ENCODE measurements around the gene TSSK3. TPM values are rescaled to one million over a fixed set of nuclear protein-coding genes. Genes with fewer than 3 reads are reported as not detected.

The TSSK3 gene
- total and polyA plus RNA-seq, 9 of the 15 experiments (the other 6 are each of a cell fraction or from before 2014, with no cell fraction given) = 0.27 to 2.8 (median 1.9) TPM

- TF ChIP-seq NFE2L1 (tag; IDR thresholded peaks at IDR 0.05; ENCODE audit: borderline replicate concordance, low read depth) (no peak), HDAC1 (IDR thresholded peaks at IDR 0.05) (peak; percentile 87 to 96; a peak in 3 of 4 replicates), ETS1 (conservative IDR thresholded peaks at IDR 0.05; ENCODE audit: control insufficient read depth, low read depth, low read length) (peak; percentile 65; the same call in 1 of the 2 replicates), ZNF707 (CRISPR knock-in tag; conservative IDR thresholded peaks at IDR 0.05) (no peak), POLR2AphosphoS5 (IDR thresholded peaks at IDR 0.05; ENCODE audit: control insufficient read depth, insufficient read depth, low read depth, low read length) (peak; percentile 99), ETV1 (tag; conservative IDR thresholded peaks at IDR 0.05; ENCODE audit: low read depth) (no peak), PML (IDR thresholded peaks at IDR 0.05; ENCODE audit: low read length) (peak; percentile 98), ILK (tag; IDR thresholded peaks at IDR 0.05; ENCODE audit: borderline replicate concordance, low read depth) (no peak), FOXJ3 (CRISPR knock-in tag; IDR thresholded peaks at IDR 0.05) (no peak), RUNX1 (IDR thresholded peaks at IDR 0.05; ENCODE audit: low read depth) (peak; percentile 76; the same call in 1 of the 2 replicates), DDX20 (tag; IDR thresholded peaks at IDR 0.05; ENCODE audit: low read depth) (no peak), ZNF121 (CRISPR knock-in tag; conservative IDR thresholded peaks at IDR 0.05) (no peak), GTF2E2 (tag; IDR thresholded peaks at IDR 0.05) (no peak)
- TF ChIP-seq, protein P1, sequence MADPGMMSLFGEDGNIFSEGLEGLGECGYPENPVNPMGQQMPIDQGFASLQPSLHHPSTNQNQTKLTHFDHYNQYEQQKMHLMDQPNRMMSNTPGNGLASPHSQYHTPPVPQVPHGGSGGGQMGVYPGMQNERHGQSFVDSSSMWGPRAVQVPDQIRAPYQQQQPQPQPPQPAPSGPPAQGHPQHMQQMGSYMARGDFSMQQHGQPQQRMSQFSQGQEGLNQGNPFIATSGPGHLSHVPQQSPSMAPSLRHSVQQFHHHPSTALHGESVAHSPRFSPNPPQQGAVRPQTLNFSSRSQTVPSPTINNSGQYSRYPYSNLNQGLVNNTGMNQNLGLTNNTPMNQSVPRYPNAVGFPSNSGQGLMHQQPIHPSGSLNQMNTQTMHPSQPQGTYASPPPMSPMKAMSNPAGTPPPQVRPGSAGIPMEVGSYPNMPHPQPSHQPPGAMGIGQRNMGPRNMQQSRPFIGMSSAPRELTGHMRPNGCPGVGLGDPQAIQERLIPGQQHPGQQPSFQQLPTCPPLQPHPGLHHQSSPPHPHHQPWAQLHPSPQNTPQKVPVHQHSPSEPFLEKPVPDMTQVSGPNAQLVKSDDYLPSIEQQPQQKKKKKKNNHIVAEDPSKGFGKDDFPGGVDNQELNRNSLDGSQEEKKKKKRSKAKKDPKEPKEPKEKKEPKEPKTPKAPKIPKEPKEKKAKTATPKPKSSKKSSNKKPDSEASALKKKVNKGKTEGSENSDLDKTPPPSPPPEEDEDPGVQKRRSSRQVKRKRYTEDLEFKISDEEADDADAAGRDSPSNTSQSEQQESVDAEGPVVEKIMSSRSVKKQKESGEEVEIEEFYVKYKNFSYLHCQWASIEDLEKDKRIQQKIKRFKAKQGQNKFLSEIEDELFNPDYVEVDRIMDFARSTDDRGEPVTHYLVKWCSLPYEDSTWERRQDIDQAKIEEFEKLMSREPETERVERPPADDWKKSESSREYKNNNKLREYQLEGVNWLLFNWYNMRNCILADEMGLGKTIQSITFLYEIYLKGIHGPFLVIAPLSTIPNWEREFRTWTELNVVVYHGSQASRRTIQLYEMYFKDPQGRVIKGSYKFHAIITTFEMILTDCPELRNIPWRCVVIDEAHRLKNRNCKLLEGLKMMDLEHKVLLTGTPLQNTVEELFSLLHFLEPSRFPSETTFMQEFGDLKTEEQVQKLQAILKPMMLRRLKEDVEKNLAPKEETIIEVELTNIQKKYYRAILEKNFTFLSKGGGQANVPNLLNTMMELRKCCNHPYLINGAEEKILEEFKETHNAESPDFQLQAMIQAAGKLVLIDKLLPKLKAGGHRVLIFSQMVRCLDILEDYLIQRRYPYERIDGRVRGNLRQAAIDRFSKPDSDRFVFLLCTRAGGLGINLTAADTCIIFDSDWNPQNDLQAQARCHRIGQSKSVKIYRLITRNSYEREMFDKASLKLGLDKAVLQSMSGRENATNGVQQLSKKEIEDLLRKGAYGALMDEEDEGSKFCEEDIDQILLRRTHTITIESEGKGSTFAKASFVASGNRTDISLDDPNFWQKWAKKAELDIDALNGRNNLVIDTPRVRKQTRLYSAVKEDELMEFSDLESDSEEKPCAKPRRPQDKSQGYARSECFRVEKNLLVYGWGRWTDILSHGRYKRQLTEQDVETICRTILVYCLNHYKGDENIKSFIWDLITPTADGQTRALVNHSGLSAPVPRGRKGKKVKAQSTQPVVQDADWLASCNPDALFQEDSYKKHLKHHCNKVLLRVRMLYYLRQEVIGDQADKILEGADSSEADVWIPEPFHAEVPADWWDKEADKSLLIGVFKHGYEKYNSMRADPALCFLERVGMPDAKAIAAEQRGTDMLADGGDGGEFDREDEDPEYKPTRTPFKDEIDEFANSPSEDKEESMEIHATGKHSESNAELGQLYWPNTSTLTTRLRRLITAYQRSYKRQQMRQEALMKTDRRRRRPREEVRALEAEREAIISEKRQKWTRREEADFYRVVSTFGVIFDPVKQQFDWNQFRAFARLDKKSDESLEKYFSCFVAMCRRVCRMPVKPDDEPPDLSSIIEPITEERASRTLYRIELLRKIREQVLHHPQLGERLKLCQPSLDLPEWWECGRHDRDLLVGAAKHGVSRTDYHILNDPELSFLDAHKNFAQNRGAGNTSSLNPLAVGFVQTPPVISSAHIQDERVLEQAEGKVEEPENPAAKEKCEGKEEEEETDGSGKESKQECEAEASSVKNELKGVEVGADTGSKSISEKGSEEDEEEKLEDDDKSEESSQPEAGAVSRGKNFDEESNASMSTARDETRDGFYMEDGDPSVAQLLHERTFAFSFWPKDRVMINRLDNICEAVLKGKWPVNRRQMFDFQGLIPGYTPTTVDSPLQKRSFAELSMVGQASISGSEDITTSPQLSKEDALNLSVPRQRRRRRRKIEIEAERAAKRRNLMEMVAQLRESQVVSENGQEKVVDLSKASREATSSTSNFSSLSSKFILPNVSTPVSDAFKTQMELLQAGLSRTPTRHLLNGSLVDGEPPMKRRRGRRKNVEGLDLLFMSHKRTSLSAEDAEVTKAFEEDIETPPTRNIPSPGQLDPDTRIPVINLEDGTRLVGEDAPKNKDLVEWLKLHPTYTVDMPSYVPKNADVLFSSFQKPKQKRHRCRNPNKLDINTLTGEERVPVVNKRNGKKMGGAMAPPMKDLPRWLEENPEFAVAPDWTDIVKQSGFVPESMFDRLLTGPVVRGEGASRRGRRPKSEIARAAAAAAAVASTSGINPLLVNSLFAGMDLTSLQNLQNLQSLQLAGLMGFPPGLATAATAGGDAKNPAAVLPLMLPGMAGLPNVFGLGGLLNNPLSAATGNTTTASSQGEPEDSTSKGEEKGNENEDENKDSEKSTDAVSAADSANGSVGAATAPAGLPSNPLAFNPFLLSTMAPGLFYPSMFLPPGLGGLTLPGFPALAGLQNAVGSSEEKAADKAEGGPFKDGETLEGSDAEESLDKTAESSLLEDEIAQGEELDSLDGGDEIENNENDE (IDR thresholded peaks at IDR 0.05; ENCODE audit: low read depth, low read length) = no peak
These were observed 28.8 kb downstream of the TSSK3 start (continued) for GRCh38 chr1:32390904-32391870.
